ENCODE measurements around the gene TBCC.

GRCh38 chr6:42748203-42748898, 2.4 kb upstream of the TBCC start:
- TF ChIP-seq POLR2A (IDR thresholded peaks at IDR 0.05; ENCODE audit: control extremely low read depth in 1 of 2, low read depth in 2 of 2, low read length in 2 of 2) (no peak), YY1 (IDR thresholded peaks at IDR 0.05; ENCODE audit: low read depth, low read length) (no peak)
